Frontal cortex (tissue), 4 donors: Measurements from ENCODE around the gene UGT2B17. TPM values are rescaled to one million over a fixed set of nuclear protein-coding genes. Genes with fewer than 3 reads are reported as not detected.
"Not testable (repeated sequence)": the region's sequence is repeated elsewhere in the genome, so short reads cannot be mapped to it uniquely, and the experiment has no call there.

ENCODE experiments used
- DNase-seq, 2 donors: peaks; one replicate each; pipeline ENCODE4 v3.0.0; 2012; ENCODE audit warnings: low spot score in 2 of 2
- FAIRE-seq: peaks from 2 replicates; lab custom pipeline; 2012; peaks lifted over from hg19 to GRCh38; lab: Jason Lieb, UNC
- total RNA-seq: library from RNA; depleted of rRNA; stranded (reverse); fragments of >200 nt; gene quantifications from one replicate; pipeline ENCODE4 v1.2.3, GENCODE V29; 2014
- donor health status: control.
- donor health status: control.
- donor health status: control.

UGT2B17 gene
- not detected for total RNA-seq

GRCh38 chr4:68576272-68577125 is at the start of gene UGT2B17:
Gene UGT2B17, minus strand, starts transcription at chr4:68576322. Its CDS starts 7,838 bp downstream, at chr4:68568484.
- FAIRE-seq: no peak
- DNase-seq: no peak

- DNase-seq, FAIRE-seq: not testable (repeated sequence)
Observed at GRCh38 chr4:68622731-68623130, 46.6 kb upstream of the UGT2B17 start.

- DNase-seq (no peak), FAIRE-seq (no peak)
Observed at GRCh38 chr4:68617003-68617698, 41.0 kb upstream of the UGT2B17 start.

DNA sequence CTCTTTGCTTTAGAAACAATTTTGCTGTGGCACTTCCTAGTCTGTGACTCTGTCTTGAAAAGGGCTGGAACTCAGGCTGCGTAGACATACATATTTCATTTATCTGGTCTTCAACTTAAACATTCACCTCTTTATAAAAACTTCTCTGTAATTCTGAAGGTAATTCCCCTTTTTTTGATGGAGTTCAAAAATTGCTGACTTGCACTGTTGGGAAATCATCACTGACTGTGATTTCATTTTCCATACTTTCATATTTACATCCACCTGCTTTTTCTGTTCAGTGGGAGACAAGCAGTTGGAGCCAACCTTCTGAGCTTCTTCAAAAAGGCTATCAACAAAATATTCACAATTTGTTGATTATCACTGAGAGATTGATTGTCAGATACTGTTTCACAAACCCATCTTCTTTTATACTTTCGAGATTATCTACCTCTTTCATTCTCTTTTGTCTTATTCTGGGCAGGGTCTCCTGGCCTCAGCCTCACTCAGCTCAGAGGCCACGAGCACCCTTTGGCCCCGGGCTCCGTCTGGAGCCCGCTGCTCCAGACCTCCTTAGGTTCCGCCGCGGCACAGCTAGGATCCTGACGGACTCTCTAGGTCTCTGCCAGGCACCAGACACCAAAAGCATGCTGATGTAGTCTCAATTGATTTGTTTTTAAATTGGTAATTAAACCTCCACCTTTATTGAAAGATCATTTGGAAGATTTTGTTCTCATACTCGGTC is 39.7 kb upstream of the UGT2B17 start:
- FAIRE-seq (no peak), DNase-seq (no peak)

DNA sequence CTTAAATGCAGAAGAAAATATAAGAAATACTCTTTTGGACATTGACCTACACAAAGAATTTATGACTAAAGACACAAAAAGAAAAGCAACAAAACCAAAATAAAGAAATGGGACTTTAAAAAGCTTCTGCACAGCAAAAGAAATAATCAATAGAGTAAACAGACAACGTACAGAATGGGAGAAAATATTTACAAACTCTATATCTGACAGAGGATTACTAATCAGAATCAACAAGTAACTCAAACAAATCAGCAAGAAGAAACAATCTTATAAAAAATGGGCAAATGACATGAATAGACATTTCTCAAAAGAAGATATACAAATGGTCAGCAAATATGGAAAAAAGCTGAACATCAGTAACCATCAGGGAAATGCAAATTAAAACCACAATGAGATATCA is 37.6 kb upstream of the UGT2B17 start:
- DNase-seq (no peak), FAIRE-seq (no peak)

DNA sequence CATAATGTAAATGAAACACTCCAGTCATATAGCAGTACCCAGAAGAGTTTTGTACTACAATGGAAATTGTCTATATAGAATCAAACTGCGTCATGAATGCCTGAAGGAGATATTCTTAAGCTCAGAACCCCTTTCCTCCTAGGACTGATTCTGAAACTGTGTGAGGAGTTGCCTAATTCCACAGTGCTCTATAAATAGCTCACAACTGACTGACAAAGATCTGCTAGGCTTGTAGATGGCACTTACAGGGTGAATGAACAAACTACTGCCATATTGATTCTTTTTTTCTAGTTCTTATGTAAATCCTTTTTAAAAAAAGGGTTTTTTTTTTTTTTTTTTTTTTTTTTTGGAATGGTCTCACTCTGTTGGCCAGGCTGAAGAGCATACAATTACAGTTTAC is 30.1 kb upstream of the UGT2B17 start:
- DNase-seq (no peak), FAIRE-seq (no peak)

DNA sequence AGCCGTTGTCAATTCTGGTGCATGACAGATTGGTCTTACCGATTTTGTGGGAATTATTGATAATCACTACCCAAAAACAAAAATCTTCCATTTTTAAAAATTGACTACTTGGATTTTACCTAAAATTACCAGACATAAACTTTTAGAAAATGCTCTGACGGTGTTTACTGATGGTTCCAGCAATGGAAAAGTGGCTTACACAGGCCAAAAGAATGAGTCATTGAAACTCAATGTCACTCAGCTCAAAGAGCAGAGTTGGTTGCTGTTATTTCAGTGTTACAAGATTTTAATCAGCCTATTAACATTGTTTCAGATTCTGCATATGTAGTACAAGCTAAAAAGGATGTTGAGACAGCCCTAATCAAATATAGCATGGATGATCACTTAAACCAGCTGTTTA is 23.0 kb upstream of the UGT2B17 start:
- no peak for DNase-seq
- FAIRE-seq: no peak

DNA sequence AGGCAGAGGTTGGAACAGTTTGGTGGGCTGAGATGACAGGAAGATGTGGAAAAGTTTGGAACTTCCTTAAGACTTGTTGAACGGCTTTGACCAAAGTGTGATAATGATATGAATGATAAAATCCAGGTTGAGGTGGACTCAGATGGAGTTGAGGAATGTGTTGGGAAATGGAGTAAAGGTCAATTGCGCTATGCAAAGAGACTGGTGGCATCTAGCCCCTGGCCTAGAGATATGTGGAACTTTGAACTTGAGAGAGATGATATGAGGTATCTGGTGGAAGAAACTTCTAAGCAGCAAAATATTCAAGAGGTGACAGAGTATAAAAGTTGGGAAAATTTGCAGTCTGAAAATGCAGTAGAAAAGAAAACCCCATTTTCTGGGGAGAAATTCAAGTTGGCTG is 21.4 kb upstream of the UGT2B17 start:
- FAIRE-seq (no peak), DNase-seq (no peak)

- FAIRE-seq (no peak), DNase-seq (no peak)
Observed at GRCh38 chr4:68594678-68595077, 18.6 kb upstream of the UGT2B17 start.

- FAIRE-seq (no peak), DNase-seq (no peak)
Observed at GRCh38 chr4:68593112-68593511, 17.0 kb upstream of the UGT2B17 start.

GRCh38 chr4:68592673-68593072 is 16.6 kb upstream of the UGT2B17 start:
- DNase-seq: no peak
- no peak for FAIRE-seq

DNA sequence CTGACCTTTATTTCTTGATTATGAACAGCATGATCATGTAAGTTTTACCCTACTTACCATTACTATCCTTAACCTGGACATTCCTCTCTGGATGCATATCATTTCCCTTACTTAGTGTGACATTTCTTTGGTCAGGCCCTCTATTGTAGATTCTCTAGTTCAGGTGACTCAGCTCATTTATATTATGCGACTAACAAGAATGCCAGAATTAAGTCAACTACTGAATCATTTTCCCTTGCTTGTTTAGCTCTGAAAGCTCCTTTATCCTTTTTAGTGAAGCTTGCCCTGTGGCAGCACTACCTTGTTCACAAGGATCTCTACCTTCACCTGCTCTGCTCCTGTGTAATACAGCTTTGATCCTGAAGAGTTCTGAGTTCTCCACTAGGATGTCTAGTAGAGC is 15.1 kb upstream of the UGT2B17 start:
- DNase-seq (no peak), FAIRE-seq (no peak)

GRCh38 chr4:68589790-68590189 is 13.7 kb upstream of the UGT2B17 start:
- no peak for FAIRE-seq
- no peak for DNase-seq

DNA sequence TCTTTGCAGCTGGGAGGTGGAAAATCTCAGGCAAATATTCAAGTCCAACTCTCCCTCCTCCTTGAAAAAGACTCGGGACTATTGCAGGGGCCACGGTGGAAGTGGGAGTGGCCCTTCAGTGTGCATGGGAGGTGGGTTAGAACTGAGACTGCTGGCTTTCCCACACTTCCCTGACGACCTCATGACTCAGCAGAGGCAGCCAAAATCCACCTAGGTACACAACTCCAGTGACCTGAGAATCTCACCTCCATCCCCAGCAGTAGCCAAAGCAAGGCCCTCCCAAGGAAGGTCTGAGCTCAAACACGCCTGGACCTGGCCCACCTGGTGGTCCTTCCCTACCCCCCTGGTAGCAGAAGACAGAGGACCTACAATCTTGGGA is 6.2 kb upstream of the UGT2B17 start:
- FAIRE-seq: no peak
- no peak for DNase-seq

- DNase-seq (no peak), FAIRE-seq (no peak)
Observed at GRCh38 chr4:68581383-68582338, 5.5 kb upstream of the UGT2B17 start.

- no peak for FAIRE-seq
- DNase-seq: no peak
Observed at GRCh38 chr4:68577590-68577989, 1.5 kb upstream of the UGT2B17 start.

- not testable (repeated sequence) for FAIRE-seq
Observed at GRCh38 chr4:68575636-68576035, 486 bp downstream of the UGT2B17 start.

DNA sequence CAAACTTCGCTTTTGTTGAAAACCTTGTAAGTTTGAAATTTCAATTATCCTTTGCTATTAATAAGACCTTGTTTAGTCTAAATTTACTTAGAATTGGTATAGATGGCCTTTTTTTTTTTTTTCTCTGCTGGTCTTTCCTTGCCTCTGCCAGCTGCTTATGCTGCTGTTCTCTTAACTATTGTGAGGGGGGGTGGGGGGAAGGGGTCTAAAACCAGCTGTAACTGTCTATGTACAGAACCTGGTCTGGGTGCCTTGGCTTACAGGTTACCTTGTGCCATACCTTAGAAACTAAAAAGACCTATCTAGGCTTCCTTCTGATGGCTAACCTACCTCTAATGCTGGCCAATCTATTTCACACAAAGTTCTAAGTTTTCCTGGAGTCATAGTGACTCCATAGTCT is 1.0 kb downstream of the UGT2B17 start:
- FAIRE-seq: no peak

More at GRCh38 chr4:68575636-68576035, 486 bp downstream of the UGT2B17 start:
- not testable (repeated sequence) for DNase-seq

DNA sequence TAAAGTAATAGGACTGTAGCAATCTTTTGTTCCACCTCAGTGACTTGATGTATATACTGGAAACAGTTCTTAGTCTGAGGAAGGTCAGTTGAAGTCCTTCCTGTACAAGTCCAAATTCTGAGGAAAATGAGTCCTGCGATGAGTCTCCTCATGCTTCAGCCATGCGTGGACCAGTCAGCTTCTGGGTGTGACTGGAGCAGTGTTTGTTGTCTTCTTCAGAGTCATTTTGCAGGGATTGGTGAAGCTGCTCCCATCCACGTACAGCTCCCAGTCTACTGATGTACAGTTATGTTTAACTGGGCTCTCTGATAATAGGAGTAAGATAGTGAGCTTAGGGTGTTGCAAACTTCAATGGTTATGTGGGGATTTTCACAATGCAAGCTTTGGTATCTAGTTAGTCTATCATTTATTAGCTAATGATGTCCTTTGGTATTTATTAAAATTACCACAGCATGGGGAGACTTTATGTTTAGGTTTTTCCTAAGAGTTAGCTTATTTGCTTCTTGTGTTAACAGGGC is 3.4 kb downstream of the UGT2B17 start:
- DNase-seq (no peak), FAIRE-seq (no peak)

More for the DNA sequence above, 1.0 kb downstream of the UGT2B17 start:
- DNase-seq: no peak
